SU-DHL-6 (cell line): ENCODE measurements around the gene ABCB9.

Experiments used
- H2AFZ ChIP-seq: fragments of 200-600 bp; sonication (generic); 2 replicates; pipeline ENCODE4 v1.6.1; 2014; ENCODE audit warnings: low read depth, mild to moderate bottlenecking, moderate library complexity, mixed read lengths, antibody characterized with exemption, low read length; ENCODE audit not compliant: severe bottlenecking
- H3F3A ChIP-seq: fragments of 200-600 bp; shearing (Covaris generic); 2 replicates; pipeline ENCODE4 v1.6.0; 2016; ENCODE audit warnings: antibody characterized with exemption, mild to moderate bottlenecking; ENCODE audit not compliant: insufficient read depth
- H3K27ac ChIP-seq: fragments of 200-600 bp; sonication (generic); 2 replicates; pipeline ENCODE4 v1.5.1; 2016; ENCODE audit warnings: low read depth, mild to moderate bottlenecking, low read length, moderate library complexity, mixed read lengths
- H3K27me3 ChIP-seq: fragments of 200-600 bp; sonication (generic), shearing (Covaris generic); 2 replicates; pipeline ENCODE4 v1.6.0; 2014; ENCODE audit warnings: mild to moderate bottlenecking, low read length
- H3K36me3 ChIP-seq: fragments of 200-600 bp; sonication (generic); 2 replicates; pipeline ENCODE4 v1.6.1; 2014; ENCODE audit warnings: mild to moderate bottlenecking, low read length, mixed read lengths
- H3K4me2 ChIP-seq: fragments of 300-600, 200-600 bp; shearing (Covaris generic), sonication (generic); 2 replicates; pipeline ENCODE4 v1.6.0; 2014; ENCODE audit warnings: low read length, low read depth, mild to moderate bottlenecking; ENCODE audit not compliant: poor library complexity, severe bottlenecking
- H3K4me3 ChIP-seq: fragments of 200-600 bp; sonication (generic); 2 replicates; pipeline ENCODE4 v1.5.1; 2014; ENCODE audit warnings: antibody characterized with exemption, low read length, mild to moderate bottlenecking, mixed read lengths; ENCODE audit not compliant: insufficient read depth, poor library complexity, severe bottlenecking
- H3K79me2 ChIP-seq: fragments of 200-600 bp; sonication (generic); 2 replicates; pipeline ENCODE4 v1.6.1; 2014; ENCODE audit warnings: mild to moderate bottlenecking, low read length, moderate library complexity; ENCODE audit not compliant: insufficient read depth
- H3K9ac ChIP-seq: fragments of 200-600 bp; sonication (generic); 2 replicates; pipeline ENCODE4 v1.7.0; 2014; ENCODE audit warnings: mild to moderate bottlenecking, low read length
- H3K9me2 ChIP-seq: fragments of 200-600 bp; sonication (generic); replicated peaks from 2 replicates; pipeline ENCODE4 v1.6.1; 2014; ENCODE audit warnings: low read length; ENCODE audit not compliant: insufficient read depth
- H3K9me3 ChIP-seq: fragments of 200-600 bp; sonication (generic); 2 replicates; pipeline ENCODE4 v1.6.1; 2014; ENCODE audit warnings: low read length, mixed read lengths; ENCODE audit not compliant: insufficient read depth
- H4K20me1 ChIP-seq: fragments of 200-600 bp; sonication (generic); 2 replicates; pipeline ENCODE4 v1.6.1; 2014; ENCODE audit warnings: low read depth, mild to moderate bottlenecking, antibody characterized with exemption, low read length, moderate library complexity, mixed read lengths
- CTCF ChIP-seq: fragments of 200-600 bp; sonication (generic); IDR thresholded peaks from one replicate; pipeline ENCODE4 v1.5.1; 2017; ENCODE audit warnings: antibody characterized with exemption, mild to moderate bottlenecking, low read length, moderate library complexity; ENCODE audit not compliant: insufficient read depth, poor library complexity, severe bottlenecking
- EZH2phosphoT487 ChIP-seq: fragments of 200-600 bp; sonication (generic), shearing (Covaris generic); conservative IDR thresholded peaks from 2 replicates; pipeline ENCODE4 v1.6.1; 2018; ENCODE audit warnings: mild to moderate bottlenecking, antibody characterized with exemption, low read length, moderate library complexity, mixed read lengths

The ABCB9 gene

GRCh38 chr12:122982963-122983788 is 16.9 kb upstream of the ABCB9 start:
- Histone ChIP-seq H3K9me2 (no peaks in the 10 kb centered on the region), H3K9ac (no peak overlapping the region), H3K27ac (no peak overlapping the region), H3K36me3 (no peaks in the 10 kb centered on the region), H3K4me3 (no peak overlapping the region), H3K4me2 (no peak overlapping the region), H3K27me3 (no peaks in the 10 kb centered on the region), H3K9me3 (no peaks in the 10 kb centered on the region), H2AFZ (no peak overlapping the region), H4K20me1 (no peaks in the 10 kb centered on the region), H3F3A (peaks cover 10% of the 10 kb centered on the region; the same call in 1 of the 2 replicates), H3K79me2 (peaks cover 8% of the 10 kb centered on the region; the same call in 1 of the 2 replicates)
- TF ChIP-seq CTCF: no peak
- no peak for TF ChIP-seq EZH2phosphoT487

- H3K9me2 ChIP-seq: no peaks in the 10 kb centered on the region
- no peaks in the 10 kb centered on the region for H4K20me1 ChIP-seq
- H3K36me3 ChIP-seq: no peaks in the 10 kb centered on the region
- no peak overlapping the region for H3K4me3 ChIP-seq
- no peaks in the 10 kb centered on the region for H3K9me3 ChIP-seq
- TF ChIP-seq CTCF (no peak), EZH2phosphoT487 (no peak)
- H3K9ac ChIP-seq: peak overlapping the region; percentile 96; the same call in 1 of the 2 replicates
- no peak overlapping the region for H2AFZ ChIP-seq
- peak overlapping the region; percentile 75 for H3K4me2 ChIP-seq
- H3K27me3 ChIP-seq: no peaks in the 10 kb centered on the region
- no peak overlapping the region for H3K27ac ChIP-seq
- H3F3A ChIP-seq: peaks cover 10% of the 10 kb centered on the region; the same call in 1 of the 2 replicates
- peaks cover 8% of the 10 kb centered on the region; the same call in 1 of the 2 replicates for H3K79me2 ChIP-seq
Observed at GRCh38 chr12:122982477-122982815, 16.2 kb upstream of the ABCB9 start.

GRCh38 chr12:122981587-122982476 is 15.6 kb upstream of the ABCB9 start:
- no peak for TF ChIP-seq CTCF
- TF ChIP-seq EZH2phosphoT487: no peak
- peaks cover 8% of the 10 kb centered on the region; the same call in 1 of the 2 replicates for H3K79me2 ChIP-seq
- no peaks in the 10 kb centered on the region for H4K20me1 ChIP-seq
- no peaks in the 10 kb centered on the region for H3K9me2 ChIP-seq
- H3K4me3 ChIP-seq: peak overlapping the region; percentile 94
- H3F3A ChIP-seq: peaks cover 10% of the 10 kb centered on the region; the same call in 1 of the 2 replicates
- H3K9me3 ChIP-seq: no peaks in the 10 kb centered on the region
- no peaks in the 10 kb centered on the region for H3K27me3 ChIP-seq
- H3K4me2 ChIP-seq: peak overlapping the region; percentile 75
- peak overlapping the region; percentile 96 for H3K9ac ChIP-seq
- H2AFZ ChIP-seq: no peak overlapping the region
- H3K36me3 ChIP-seq: no peaks in the 10 kb centered on the region
- peak overlapping the region; percentile 58 for H3K27ac ChIP-seq
